KMS-11 (cell line): Measurements from ENCODE around the gene NRXN3.

Experiments used
- H2AFZ ChIP-seq: fragments of 200-600 bp; sonication (generic); 2 replicates; pipeline ENCODE4 v1.6.1; 2016; ENCODE audit warnings: antibody characterized with exemption, mixed run types, low read depth
- H3K27ac ChIP-seq: fragments of 200-600 bp; sonication (generic); 2 replicates; pipeline ENCODE4 v1.6.1; 2016; ENCODE audit warnings: mild to moderate bottlenecking, mixed run types
- H3K27me3 ChIP-seq: fragments of 200-600 bp; sonication (generic); 2 replicates; pipeline ENCODE4 v1.6.1; 2017; ENCODE audit warnings: mild to moderate bottlenecking, low read depth, mixed run types, moderate library complexity; ENCODE audit not compliant: insufficient read depth
- H3K36me3 ChIP-seq: fragments of 200-600 bp; sonication (generic); 2 replicates; pipeline ENCODE4 v1.6.1; 2017; ENCODE audit warnings: mild to moderate bottlenecking, mixed run types; ENCODE audit not compliant: insufficient read depth
- H3K4me1 ChIP-seq: fragments of 200-600 bp; sonication (generic); 2 replicates; pipeline ENCODE4 v1.6.1; 2016; ENCODE audit warnings: mild to moderate bottlenecking, low read depth, mixed run types; ENCODE audit not compliant: poor library complexity, severe bottlenecking
- H3K4me2 ChIP-seq: fragments of 200-600 bp; sonication (generic); 2 replicates; pipeline ENCODE4 v1.7.0; 2016; ENCODE audit warnings: mild to moderate bottlenecking, mixed run types
- H3K4me3 ChIP-seq: fragments of 200-600 bp; sonication (generic); IDR thresholded peaks from 2 replicates; pipeline ENCODE4 v1.6.1; 2017; ENCODE audit warnings: low read depth, low read length, mixed read lengths; ENCODE audit not compliant: insufficient read depth
- H3K79me2 ChIP-seq: fragments of 200-600 bp; sonication (generic); 2 replicates; pipeline ENCODE4 v1.6.1; 2016; ENCODE audit warnings: low read depth, mixed run types; ENCODE audit not compliant: insufficient read depth
- H3K9ac ChIP-seq: fragments of 200-600 bp; sonication (generic); 2 replicates; pipeline ENCODE4 v1.6.1; 2016; ENCODE audit warnings: mild to moderate bottlenecking, mixed run types
- H4K20me1 ChIP-seq: fragments of 200-600 bp; sonication (generic); 2 replicates; pipeline ENCODE4 v1.6.1; 2016; ENCODE audit warnings: mild to moderate bottlenecking, mixed run types; ENCODE audit not compliant: insufficient read depth
- CTCF ChIP-seq: fragments of 200-600 bp; sonication (generic); conservative IDR thresholded peaks from 2 replicates; pipeline ENCODE4 v1.6.1; 2017; ENCODE audit warnings: low read depth, mild to moderate bottlenecking, antibody characterized with exemption, low read length, moderate library complexity, mixed read lengths

The NRXN3 gene

DNA sequence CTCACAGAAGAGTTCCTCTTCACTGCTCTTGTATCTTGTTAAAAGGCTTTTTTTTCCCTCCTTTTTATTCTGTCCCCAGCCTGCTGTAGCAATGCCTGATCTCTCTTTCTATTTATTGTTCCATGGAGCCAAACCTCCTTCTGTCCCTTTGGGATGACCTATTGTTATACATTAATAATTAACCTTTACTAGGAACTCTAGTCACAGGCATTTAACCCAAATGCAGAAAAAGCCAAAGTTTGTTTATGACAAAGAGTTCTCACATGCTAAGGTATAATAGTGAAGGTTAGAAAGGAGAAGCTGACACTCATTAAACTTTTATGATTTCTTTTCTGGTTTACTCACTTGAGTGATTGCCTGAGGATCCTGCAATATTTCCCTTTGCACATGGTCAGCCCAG, 535.8 kb downstream of the NRXN3 start:
- Histone ChIP-seq H3K36me3 (no peaks in the 10 kb centered on the region), H3K9ac (no peak overlapping the region), H3K79me2 (no peaks in the 10 kb centered on the region), H3K27me3 (no peaks in the 10 kb centered on the region), H3K4me3 (no peak overlapping the region), H4K20me1 (no peaks in the 10 kb centered on the region), H3K4me2 (no peak overlapping the region), H3K27ac (no peak overlapping the region), H3K4me1 (no peaks in the 10 kb centered on the region), H2AFZ (no peak overlapping the region)
- TF ChIP-seq CTCF, result no peak

DNA sequence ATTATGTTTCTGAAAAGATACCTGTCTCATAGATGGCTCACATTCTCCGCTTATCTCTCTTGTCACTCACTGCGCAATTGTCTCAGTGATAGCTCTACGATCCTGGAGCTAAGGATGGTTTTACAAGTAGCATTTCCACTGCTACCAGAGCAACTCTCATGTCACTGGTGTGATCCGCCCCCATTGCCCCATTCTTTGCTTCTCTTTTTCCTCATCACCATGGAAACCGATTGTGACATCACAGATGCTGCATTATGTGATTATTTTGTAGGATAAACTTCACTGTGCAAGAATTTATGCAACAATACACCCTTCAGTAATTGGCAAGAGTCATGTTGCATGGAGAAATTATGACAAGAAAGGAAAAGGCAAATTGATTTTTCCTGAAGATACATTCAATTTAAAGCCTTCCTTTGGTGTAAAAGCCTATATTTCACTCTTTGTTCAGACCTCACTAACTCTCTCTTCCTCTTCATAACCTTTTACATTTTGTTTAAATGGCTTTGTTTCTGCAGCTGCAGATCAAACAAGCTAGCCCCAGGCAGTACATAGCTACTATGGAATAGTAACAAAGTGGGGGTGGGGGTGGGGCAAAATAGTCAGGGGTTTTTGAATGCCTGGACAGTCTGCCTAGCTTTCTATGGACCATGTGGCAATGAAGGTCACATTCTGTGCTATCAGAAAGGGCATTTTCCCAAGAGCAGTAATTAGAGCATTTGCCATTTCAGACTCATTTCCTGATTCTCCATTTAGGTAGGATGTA, 539.8 kb downstream of the NRXN3 start:
- Histone ChIP-seq H3K4me3 (no peak overlapping the region), H3K27me3 (no peaks in the 10 kb centered on the region), H3K4me2 (no peak overlapping the region), H3K36me3 (no peaks in the 10 kb centered on the region), H4K20me1 (no peaks in the 10 kb centered on the region), H3K79me2 (no peaks in the 10 kb centered on the region), H2AFZ (no peak overlapping the region), H3K4me1 (no peaks in the 10 kb centered on the region), H3K27ac (no peak overlapping the region), H3K9ac (no peak overlapping the region)
- no peak for TF ChIP-seq CTCF

DNA sequence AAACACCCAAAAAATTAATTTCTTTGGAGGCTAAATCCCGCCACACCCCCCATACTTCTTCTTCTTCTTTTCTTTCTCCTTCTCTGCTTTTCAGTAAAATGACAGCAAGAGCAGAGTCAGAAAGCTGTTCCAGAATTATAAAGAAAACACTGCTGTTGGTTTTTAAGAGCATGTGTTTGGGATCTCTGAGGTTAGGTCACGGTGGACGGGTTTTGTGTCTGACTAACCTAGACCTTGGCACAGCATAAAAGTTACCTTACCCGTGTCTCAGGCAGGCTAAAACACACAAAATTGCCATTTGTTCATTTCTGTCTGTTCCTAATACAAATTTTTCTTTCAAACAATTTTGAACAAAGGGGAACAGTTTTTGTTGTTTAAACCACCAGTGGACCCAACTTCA, 540.8 kb downstream of the NRXN3 start:
- no peaks in the 10 kb centered on the region for H3K27me3 ChIP-seq
- H3K4me1 ChIP-seq, result no peaks in the 10 kb centered on the region
- no peak overlapping the region for H3K4me2 ChIP-seq
- H3K4me3 ChIP-seq, result no peak overlapping the region
- no peak overlapping the region for H3K9ac ChIP-seq
- TF ChIP-seq CTCF, result no peak
- H2AFZ ChIP-seq, result no peak overlapping the region
- no peaks in the 10 kb centered on the region for H4K20me1 ChIP-seq
- H3K36me3 ChIP-seq, result no peaks in the 10 kb centered on the region
- no peaks in the 10 kb centered on the region for H3K79me2 ChIP-seq
- no peak overlapping the region for H3K27ac ChIP-seq

- Histone ChIP-seq H3K4me3 (no peak overlapping the region), H3K4me2 (no peak overlapping the region), H3K27ac (no peak overlapping the region), H3K27me3 (no peaks in the 10 kb centered on the region), H2AFZ (no peak overlapping the region), H3K79me2 (no peaks in the 10 kb centered on the region), H4K20me1 (no peaks in the 10 kb centered on the region), H3K4me1 (no peaks in the 10 kb centered on the region), H3K9ac (no peak overlapping the region), H3K36me3 (no peaks in the 10 kb centered on the region)
- TF ChIP-seq CTCF, result no peak
Observed at GRCh38 chr14:78713716-78714115, 543.5 kb downstream of the NRXN3 start.
